AG09309 (cell line): ENCODE measurements around the gene TMEM88.

Source experiments
- DNase-seq: peaks from one replicate; pipeline ENCODE4 v3.0.0-alpha.2; 2010; ENCODE audit warnings: low read depth
- H3K4me3 ChIP-seq: 2 replicates; pipeline ENCODE4 v1.5.1; 2011; ENCODE audit warnings: mild to moderate bottlenecking, low read depth, low read length, moderate library complexity; ENCODE audit not compliant: control insufficient read depth
- TF ChIP-seq, protein P1 (sequence below): IDR thresholded peaks from 2 replicates; pipeline ENCODE4 v1.5.1; 2011; ENCODE audit warnings: mild to moderate bottlenecking, low read depth, low read length, inconsistent platforms; ENCODE audit not compliant: insufficient read depth, control insufficient read depth; ENCODE audit errors: missing control alignments

Gene TMEM88

DNA sequence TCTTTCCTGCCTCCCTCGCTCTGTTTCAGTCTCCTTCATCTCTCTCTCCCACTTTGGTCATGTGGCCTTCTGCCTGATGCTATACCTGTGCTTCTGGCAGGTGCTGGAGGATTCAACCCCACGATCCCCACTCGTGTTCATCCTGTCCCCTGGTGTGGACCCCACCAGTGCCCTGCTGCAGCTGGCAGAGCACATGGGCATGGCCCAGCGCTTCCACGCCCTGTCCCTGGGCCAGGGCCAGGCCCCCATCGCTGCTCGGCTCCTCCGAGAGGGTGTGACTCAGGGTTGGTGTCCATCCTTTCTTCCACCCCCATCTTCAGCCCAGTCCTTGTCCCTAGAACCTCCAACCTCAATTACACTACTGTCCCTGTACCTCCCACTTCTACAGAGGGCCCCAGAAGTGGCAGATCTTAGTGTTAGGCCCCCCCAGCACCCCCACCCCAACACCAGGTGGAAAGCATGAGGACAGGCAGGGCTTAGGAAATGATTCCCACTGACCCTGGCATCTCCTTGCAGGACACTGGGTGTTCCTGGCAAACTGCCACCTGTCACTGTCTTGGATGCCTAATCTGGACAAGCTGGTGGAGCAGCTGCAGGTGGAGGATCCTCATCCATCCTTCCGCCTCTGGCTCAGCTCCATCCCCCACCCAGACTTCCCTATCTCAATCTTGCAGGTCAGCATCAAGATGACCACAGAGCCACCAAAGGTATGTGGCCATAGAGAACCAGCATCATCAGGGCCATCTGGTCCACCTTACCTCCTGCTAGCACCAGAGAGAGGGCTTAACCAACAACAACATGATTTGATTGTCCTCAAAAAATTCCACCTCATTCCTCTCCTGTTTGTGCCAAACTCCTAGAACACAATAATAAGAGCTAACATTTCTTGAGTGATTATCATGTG lies 30.6 kb upstream of the TMEM88 start:
- no peak overlapping the region for H3K4me3 ChIP-seq
- DNase-seq, result no peak
- TF ChIP-seq, protein P1, sequence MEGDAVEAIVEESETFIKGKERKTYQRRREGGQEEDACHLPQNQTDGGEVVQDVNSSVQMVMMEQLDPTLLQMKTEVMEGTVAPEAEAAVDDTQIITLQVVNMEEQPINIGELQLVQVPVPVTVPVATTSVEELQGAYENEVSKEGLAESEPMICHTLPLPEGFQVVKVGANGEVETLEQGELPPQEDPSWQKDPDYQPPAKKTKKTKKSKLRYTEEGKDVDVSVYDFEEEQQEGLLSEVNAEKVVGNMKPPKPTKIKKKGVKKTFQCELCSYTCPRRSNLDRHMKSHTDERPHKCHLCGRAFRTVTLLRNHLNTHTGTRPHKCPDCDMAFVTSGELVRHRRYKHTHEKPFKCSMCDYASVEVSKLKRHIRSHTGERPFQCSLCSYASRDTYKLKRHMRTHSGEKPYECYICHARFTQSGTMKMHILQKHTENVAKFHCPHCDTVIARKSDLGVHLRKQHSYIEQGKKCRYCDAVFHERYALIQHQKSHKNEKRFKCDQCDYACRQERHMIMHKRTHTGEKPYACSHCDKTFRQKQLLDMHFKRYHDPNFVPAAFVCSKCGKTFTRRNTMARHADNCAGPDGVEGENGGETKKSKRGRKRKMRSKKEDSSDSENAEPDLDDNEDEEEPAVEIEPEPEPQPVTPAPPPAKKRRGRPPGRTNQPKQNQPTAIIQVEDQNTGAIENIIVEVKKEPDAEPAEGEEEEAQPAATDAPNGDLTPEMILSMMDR, result no peak

DNA sequence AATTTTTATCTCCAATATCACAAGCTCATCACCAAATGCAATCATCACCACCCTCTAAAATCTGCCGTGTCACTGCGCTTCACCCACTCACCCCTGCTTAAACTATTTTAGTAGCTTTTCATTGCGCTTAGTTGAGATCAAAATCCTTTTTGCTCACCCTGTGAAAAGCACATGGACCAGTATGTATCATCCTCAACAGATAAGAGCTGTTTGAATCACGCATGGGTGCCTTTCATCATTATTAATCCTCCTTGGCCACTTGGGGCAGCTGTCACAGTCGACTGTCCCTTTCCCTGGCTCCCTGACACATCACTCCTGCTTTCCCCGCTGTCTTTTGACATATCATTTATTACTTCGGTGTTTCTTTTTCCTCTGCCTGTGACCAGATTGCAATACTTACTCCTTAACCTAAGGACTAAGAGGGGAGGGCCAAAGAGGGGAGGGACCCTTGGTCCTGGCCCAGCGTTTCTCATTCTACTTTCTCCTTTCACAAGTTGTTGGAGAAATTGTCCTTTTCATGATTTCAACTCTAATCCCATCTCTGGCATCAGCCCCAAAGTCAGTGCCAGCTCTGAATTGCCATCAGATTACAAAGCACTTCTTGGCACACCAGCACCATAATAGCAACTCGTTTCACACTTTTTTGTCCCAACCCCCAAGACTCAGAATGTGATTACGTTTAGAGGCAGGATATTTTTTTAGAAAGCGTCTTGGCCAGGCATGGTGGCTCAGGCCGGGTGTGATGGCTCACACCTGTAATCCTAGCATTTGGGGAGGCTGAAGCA lies 29.5 kb upstream of the TMEM88 start:
- TF ChIP-seq, protein P1, result peak; percentile 14
- no peak overlapping the region for H3K4me3 ChIP-seq
- no peak for DNase-seq

DNA sequence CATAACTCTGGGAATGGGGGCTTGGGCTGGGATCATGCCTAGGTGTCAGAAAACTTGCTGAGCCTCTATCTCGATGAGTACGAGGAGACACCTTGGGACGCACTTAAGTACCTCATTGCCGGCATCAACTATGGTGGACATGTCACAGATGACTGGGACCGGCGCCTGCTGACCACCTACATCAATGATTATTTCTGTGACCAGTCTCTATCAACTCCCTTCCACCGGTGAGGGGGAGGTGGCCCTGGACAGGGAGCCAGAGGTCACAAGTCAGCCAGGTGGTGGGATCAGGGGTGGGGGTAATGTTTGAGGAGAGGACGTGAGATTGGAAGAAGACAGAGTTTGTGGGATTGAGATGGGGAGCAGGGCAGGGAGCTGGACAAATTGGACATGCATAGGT lies 24.2 kb upstream of the TMEM88 start:
- TF ChIP-seq, protein P1, result no peak
- DNase-seq, result no peak
- H3K4me3 ChIP-seq, result no peak overlapping the region

DNA sequence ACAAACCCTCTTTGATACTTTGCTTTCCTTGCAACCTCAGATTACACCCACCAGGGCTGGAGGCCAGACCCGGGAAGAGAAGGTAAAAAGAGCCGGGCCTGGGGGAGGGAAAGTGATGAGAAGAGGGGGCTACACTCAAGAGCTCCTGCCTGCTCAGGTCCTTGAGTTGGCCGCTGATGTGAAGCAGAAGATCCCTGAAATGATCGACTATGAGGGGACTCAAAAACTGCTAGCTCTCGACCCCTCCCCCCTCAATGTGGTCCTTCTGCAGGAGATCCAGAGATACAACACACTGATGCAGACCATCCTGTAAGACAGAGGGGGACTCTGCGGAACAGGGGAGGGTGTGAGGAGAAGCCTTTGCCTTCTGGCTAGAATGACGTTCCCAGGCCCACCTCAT lies 23.6 kb upstream of the TMEM88 start:
- TF ChIP-seq, protein P1, result no peak
- DNase-seq, result no peak
- H3K4me3 ChIP-seq, result no peak overlapping the region

DNA sequence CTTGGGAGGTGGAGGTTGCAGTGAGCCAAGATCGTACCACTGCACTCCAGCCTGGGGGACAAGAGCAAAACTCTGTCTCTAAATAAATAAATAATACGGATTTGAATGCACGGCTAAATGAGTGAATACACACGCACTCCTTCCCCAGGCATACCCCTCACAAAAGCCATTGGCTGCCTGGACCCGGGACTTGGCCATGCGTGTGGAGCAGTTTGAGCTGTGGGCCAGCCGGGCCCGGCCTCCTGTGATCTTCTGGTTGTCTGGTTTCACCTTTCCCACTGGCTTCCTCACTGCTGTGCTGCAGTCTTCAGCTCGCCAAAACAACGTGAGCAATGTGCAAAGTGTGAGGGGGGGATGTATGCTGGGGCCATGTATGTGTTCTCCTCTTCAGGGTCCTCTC lies 22.4 kb upstream of the TMEM88 start:
- DNase-seq, result no peak
- no peak overlapping the region for H3K4me3 ChIP-seq
- TF ChIP-seq, protein P1, result no peak

DNA sequence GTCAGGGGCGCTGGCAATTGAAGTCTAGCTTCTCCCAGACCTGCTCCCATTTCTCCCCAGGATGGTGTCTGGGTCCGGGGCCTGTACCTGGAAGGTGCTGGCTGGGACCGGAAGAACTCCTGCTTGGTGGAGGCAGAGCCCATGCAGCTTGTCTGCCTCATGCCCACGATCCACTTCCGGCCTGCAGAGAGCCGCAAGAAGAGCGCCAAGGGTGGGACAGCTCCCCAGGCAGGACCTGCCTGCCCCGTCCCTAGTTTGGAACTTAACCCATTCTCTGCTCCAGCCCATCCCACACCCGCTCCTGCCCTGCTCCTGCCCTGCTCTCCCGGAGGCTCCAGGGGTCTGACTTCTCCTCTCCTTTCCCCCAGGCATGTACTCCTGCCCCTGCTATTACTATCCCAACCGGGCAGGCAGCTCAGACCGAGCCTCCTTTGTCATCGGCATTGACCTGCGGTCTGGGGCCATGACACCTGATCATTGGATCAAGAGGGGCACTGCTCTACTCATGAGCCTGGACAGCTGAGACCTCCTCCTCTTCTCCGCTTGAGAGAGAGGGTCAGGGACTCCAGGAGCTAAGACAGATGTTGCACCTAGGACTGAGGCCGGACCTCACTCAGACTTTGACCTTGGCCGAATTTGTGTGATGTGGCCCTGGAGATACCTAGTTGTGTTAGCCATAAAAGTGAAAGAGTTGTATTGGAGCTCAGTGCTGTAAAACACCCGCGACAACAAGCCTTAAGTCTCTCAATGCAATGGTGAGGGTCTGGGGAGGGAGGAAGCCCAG lies 21.7 kb upstream of the TMEM88 start:
- TF ChIP-seq, protein P1, result no peak
- no peak for DNase-seq
- peak overlapping the region; percentile 83 for H3K4me3 ChIP-seq
